GM19238 (cell line): ENCODE results near the gene DNAJB8.

ENCODE experiments used
- DNase-seq: peaks from one replicate; pipeline ENCODE4 v3.0.0; 2011; ENCODE audit warnings: low spot score; ENCODE audit not compliant: insufficient read length

The DNAJB8 gene

GRCh38 chr3:128483657-128484403 is 17.1 kb upstream of the DNAJB8 start:
- no peak for DNase-seq

GRCh38 chr3:128482666-128483656 is 16.3 kb upstream of the DNAJB8 start:
- no peak for DNase-seq

DNA sequence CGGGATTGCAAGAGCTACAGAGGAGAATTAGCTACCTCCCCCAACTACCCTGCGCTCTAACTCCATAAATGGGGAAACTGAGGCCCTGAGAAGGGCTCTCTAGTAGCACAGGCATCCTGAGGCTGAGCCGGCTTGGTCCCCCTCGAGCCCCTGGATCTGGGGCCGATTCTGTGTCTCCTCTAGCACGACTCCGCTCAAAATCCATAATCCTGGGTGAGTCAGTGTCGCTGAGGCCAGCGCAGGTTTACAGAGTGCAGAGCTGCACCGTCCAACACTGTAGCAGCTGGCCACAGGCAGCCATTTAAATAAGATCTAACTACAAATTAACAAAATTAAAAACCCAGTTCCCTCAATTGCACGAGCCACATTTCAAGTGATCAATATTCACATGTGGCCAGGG is 15.5 kb upstream of the DNAJB8 start:
- no peak for DNase-seq

DNA sequence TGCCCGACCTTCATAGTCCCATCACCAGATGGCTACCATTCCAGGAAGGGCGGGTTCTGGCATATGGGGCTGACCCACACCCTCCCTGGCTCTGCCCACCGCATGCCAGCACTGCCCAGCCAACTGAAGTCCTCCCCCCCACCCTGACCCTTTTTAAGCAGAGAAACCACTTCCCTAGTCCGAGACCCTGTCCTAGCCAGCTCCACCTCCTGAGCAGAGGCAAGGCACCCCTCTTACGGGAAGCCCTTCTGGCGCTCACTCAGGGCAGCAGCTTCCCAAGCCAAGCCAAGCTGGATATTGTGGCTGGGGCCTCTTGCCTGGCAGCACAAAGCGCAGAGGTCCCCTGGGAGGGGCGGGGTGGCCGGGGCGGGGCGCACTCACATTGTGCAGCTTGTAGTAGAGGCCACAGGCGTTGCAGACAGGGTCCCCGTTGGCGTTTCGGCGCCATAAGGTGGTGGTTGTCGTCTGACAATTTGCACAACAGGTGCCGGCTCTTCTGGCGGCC is 14.8 kb upstream of the DNAJB8 start:
- DNase-seq, result no peak

- DNase-seq, result no peak
Measured at GRCh38 chr3:128480717-128481437, 14.2 kb upstream of the DNAJB8 start.

- no peak for DNase-seq
Measured at GRCh38 chr3:128480278-128480677, 13.6 kb upstream of the DNAJB8 start.

- no peak for DNase-seq
Measured at GRCh38 chr3:128479558-128480086, 12.9 kb upstream of the DNAJB8 start.

- no peak for DNase-seq
Measured at GRCh38 chr3:128478576-128479506, 12.2 kb upstream of the DNAJB8 start.

GRCh38 chr3:128476659-128477058 is 10.0 kb upstream of the DNAJB8 start:
- no peak for DNase-seq

DNA sequence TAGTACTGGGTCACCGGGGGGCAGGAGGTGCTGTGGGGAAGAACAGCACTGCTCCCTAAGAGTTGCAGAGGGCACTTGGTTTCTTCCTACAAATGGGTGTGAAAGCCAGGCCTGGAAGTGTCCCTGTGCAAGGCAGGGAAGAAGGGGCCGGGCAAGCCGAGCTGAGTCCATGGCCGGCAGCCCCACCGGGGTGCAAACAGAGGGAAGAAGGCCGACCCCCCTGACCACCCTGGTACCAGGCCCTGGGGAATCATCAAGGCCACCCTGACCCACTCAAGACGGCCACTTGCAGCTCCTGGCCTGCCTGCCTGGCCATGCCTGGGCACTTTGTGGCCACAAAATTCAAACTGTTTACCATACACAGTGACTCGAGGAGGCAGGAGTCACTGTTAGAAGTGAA is 8.7 kb upstream of the DNAJB8 start:
- no peak for DNase-seq

DNA sequence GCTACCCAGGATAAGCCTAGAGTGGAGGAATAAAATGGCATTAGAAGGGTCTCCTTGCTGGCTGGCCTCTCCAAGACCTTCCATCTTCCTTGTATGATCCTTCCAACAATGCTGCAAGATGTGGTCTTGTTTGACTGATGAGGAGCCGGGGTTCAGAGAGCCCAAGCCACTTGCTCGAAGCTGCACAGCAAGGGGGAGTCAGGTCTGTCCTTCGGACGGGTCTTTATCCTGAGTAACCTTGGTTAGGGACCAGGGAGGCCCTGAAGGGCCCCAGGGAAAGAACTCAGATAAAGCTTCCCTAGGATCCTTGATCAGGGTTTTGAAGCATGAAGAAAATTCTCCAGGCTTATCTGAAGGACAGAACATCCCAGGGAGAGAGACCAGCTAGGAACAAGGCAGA is 7.0 kb upstream of the DNAJB8 start:
- no peak for DNase-seq

DNA sequence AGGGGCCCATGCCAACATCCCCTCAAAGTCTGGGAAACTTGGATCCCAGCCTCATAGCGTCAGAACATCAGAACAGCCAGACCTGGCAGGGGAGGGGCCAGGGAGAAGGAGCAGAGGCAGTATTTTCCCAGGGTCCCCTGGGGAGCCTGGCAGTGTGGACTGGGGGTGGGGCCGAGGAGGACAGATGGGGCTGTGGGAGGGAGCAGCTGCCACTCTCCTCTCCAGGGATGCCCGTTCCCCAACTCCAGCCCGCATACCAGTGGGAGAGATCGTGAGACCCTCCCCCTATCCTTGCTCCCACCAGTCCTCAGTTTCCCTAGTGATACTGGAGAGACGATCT is 6.5 kb upstream of the DNAJB8 start:
- DNase-seq, result no peak

DNA sequence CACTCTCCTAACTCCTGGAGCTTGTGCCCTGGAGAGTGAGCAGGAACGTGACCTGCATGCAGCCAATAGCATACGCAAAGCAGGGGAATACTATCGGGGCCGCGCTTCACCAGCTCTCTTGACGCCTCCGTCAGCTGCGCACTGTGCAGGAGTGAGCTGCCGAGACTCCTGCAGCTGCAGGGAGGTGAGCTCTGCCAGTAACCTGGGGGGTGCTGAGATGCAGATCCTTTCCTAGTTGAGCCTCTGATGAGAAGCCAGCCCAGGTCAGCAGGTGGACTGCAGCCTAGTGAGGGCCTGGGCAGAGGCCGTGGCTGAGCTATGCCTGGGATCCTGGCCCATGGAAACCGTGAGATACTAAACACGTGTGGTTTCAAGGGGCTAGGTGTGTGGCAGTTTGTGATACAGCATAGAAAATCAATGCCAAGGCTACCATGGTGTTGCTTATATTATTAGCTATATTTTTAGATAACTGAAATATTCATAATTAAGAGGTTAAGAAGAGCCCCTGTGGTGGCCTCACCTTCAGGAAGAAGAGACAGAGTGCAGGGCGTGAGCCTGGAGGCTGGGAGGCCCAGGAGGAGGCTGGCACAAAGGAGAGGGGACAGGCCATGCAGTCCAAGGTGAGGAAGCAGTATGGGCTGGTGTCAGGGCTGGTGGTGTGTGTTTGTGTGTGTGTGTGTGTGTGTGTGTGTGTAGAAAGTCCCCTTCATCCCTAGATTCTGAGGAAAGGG is 5.9 kb upstream of the DNAJB8 start:
- no peak for DNase-seq

GRCh38 chr3:128471720-128472119 is 5.0 kb upstream of the DNAJB8 start:
- DNase-seq, result no peak

DNA sequence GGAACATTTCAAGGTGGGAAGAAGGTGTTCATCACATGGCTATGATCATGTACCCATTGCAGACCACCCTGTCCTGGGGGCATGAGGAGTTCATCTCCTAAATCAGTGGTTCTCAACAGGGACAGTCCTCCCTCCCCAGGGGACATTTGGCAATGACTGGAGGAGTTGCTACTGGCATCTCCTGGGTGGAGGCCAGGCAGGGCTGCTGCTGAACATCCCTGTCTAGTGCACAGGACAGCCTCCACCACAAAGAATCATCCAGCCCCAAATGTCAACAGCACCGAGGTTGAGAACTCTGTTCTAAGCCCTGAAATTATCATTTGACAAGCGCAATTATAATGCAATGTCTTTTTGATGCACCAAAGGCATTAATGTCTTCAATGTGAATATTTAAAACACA is 4.4 kb upstream of the DNAJB8 start:
- DNase-seq, result no peak

- DNase-seq, result no peak
Measured at GRCh38 chr3:128470134-128470899, 3.6 kb upstream of the DNAJB8 start.

DNA sequence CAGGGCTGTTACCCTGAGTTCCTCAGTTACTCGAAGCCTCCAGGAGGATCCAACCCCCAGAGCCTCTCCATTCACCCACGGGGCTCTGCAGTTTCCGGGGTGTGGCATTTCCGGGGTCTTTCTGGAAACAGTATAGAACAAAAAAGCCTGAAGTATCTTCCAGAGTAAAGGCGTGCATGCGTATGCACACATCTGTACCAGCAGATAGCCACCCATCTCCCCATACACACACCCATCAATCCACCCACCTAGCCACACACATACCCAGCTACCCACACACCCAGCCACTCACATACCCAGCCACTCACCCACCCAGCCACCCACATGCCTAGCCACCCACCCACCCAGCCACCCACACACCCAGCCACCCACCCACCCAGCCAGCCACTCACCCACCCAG is 2.9 kb upstream of the DNAJB8 start:
- no peak for DNase-seq

DNA sequence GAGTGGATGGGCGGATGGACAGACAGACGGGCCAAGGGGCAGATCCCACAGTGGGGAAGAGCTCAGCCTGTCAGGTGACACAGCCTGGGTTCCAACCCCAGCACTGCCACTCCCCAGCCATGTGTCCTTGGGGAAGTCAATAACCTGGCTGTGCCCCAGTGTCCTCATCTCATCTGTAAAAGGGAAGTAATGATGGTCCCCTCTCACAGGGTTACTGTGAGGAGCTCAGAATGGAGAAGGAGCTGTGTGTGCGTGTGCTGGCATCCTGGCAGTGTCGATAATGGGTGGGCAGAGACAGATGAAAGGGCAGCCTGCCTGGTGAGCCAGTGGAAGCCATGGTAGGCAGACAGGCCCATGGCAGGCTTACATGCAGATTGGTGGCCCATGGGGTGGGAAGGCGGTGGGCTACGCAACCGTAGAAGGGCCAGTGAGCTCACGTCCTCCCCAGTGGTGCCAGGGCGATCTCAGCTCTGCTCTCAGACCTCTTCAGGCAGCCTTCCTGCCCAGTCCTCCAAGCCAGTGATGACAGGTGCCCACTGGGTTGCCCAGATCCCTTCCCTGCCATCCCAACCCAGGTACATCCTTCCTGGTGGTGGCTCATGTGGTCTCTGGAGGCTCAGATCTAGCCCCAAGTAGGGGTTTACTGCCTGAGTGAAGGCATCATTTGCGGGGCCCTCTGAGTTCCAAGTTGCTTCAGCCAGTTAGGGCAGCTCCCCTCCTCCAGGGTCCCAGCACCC is 2.3 kb upstream of the DNAJB8 start:
- no peak for DNase-seq
